ENCODE results near the gene PRDM8. TPM values are rescaled to one million over a fixed set of nuclear protein-coding genes. Genes with fewer than 3 reads are reported as not detected.

The PRDM8 gene
- polyA plus RNA-seq, 2 of the 4 experiments (the other 2 are of a cell fraction), result 0.10 to 0.14 TPM

GRCh38 chr4:80206111-80206510 lies 8.8 kb downstream of the PRDM8 start (continued):
- TF ChIP-seq TFCP2L1 (CRISPR knock-in tag; IDR thresholded peaks at IDR 0.05), result no peak
- no peak for TF ChIP-seq RARB (CRISPR knock-in tag; IDR thresholded peaks at IDR 0.05)
- no peak for TF ChIP-seq POLR2AphosphoS2 (conservative IDR thresholded peaks at IDR 0.05; ENCODE audit: low read length)
- no peak for TF ChIP-seq CEBPB (IDR thresholded peaks at IDR 0.05)
- no peak for TF ChIP-seq ZSCAN20 (CRISPR knock-in tag; IDR thresholded peaks at IDR 0.05)

- Histone ChIP-seq H3K4me2 (no peak overlapping the region), H3K9me3 (no peaks in the 10 kb centered on the region), H3K4me3 (no peak overlapping the region), H3K4me1 (no peaks in the 10 kb centered on the region; the same call in 2 of the 3 replicates), H3K27ac (no peak overlapping the region)
- no peak for FAIRE-seq
- TF ChIP-seq ELK1 (IDR thresholded peaks at IDR 0.05; ENCODE audit: low read depth, low read length), result no peak
- no peak for TF ChIP-seq ZFP36 (IDR thresholded peaks at IDR 0.05; ENCODE audit: borderline replicate concordance, partially characterized antibody)
- TF ChIP-seq KDM5A (IDR thresholded peaks at IDR 0.05), result no peak
- TF ChIP-seq CHD2 (IDR thresholded peaks at IDR 0.05; ENCODE audit: low read length, partially characterized antibody), result no peak
- no peak for TF ChIP-seq RARB (CRISPR knock-in tag; IDR thresholded peaks at IDR 0.05)
- no peak for TF ChIP-seq BCL3 (IDR thresholded peaks at IDR 0.05)
- TF ChIP-seq REST (IDR thresholded peaks at IDR 0.05), result no peak
- no peak for TF ChIP-seq BHLHE40 (IDR thresholded peaks at IDR 0.05; ENCODE audit: low read depth, low read length)
- no peak for TF ChIP-seq ZC3H11A (IDR thresholded peaks at IDR 0.05)
- no peak for TF ChIP-seq CEBPB (IDR thresholded peaks at IDR 0.05)
- no peak for TF ChIP-seq TFCP2L1 (CRISPR knock-in tag; IDR thresholded peaks at IDR 0.05)
- no peak for TF ChIP-seq FOXS1 (CRISPR knock-in tag; IDR thresholded peaks at IDR 0.05)
- TF ChIP-seq SMC3 (IDR thresholded peaks at IDR 0.05), result no peak
- no peak for TF ChIP-seq RCOR1 (IDR thresholded peaks at IDR 0.05; ENCODE audit: low read depth, low read length)
- no peak for TF ChIP-seq RAD21 (conservative IDR thresholded peaks at IDR 0.05 in 1 of 2, IDR thresholded peaks at IDR 0.05 in 1 of 2)
- TF ChIP-seq PBX3 (IDR thresholded peaks at IDR 0.05), result no peak
- TF ChIP-seq RFX5 (IDR thresholded peaks at IDR 0.05), result no peak
- CTCF ChIA-PET, result interaction anchor here (0.8 kb wide), 1 partner anchor 13 kb away, joined by 3 read pairs; no protein-coding TSS in a partner anchor
- POLR2A ChIA-PET, result no interaction called here
- WGBS (ENCODE audit: missing lambda C conversion rate), result 88% methylated on average over 22 of the region's 29 CpGs
- no peak for ATAC-seq
- no peak for DNase-seq (ENCODE audit: low read depth in 1 of 2, low spot score in 1 of 2)
Observed at GRCh38 chr4:80206521-80207171, 9.3 kb downstream of the PRDM8 start.
